GM23248 (cell line): ENCODE measurements around the gene MRTFA. TPM values are rescaled to one million over a fixed set of nuclear protein-coding genes. Genes with fewer than 3 reads are reported as not detected.

Experiments used
- DNase-seq: peaks from one replicate; pipeline ENCODE4 v3.0.0-alpha.2; 2015
- H2AFZ ChIP-seq: fragments of 200-600 bp; sonication (generic); 2 replicates; pipeline ENCODE4 v1.6.1; 2016; ENCODE audit warnings: antibody characterized with exemption
- H3F3A ChIP-seq: fragments of 200-600 bp; sonication (generic); 2 replicates; pipeline ENCODE4 v1.6.1; 2016; ENCODE audit warnings: mild to moderate bottlenecking, antibody characterized with exemption, mixed run types; ENCODE audit not compliant: insufficient read depth
- H3K27ac ChIP-seq: fragments of 200-600 bp; sonication (generic); 2 replicates; pipeline ENCODE4 v1.5.1; 2016; ENCODE audit warnings: mild to moderate bottlenecking
- H3K27me3 ChIP-seq: fragments of 200-600 bp; sonication (generic); replicated peaks from 2 replicates; pipeline ENCODE4 v1.6.1; 2016; ENCODE audit warnings: mild to moderate bottlenecking; ENCODE audit not compliant: insufficient read depth
- H3K36me3 ChIP-seq: fragments of 200-600 bp; sonication (generic); 2 replicates; pipeline ENCODE4 v1.6.1; 2016; ENCODE audit warnings: low read depth, mild to moderate bottlenecking
- H3K4me1 ChIP-seq: fragments of 200-600 bp; sonication (generic); 2 replicates; pipeline ENCODE4 v1.6.1; 2016; ENCODE audit warnings: mild to moderate bottlenecking; ENCODE audit not compliant: insufficient read depth
- H3K4me2 ChIP-seq: fragments of 200-600 bp; sonication (generic); one replicate; pipeline ENCODE4 v1.6.1; 2016; ENCODE audit warnings: mild to moderate bottlenecking; ENCODE audit not compliant: unreplicated experiment
- H3K4me3 ChIP-seq: fragments of 200-600 bp; sonication (generic); 2 replicates; pipeline ENCODE4 v1.5.1; 2016; ENCODE audit warnings: mild to moderate bottlenecking
- H3K79me2 ChIP-seq: fragments of 200-600 bp; sonication (generic); 2 replicates; pipeline ENCODE4 v1.6.1; 2016; ENCODE audit warnings: mild to moderate bottlenecking; ENCODE audit not compliant: insufficient read depth
- H3K9ac ChIP-seq: fragments of 200-600 bp; sonication (generic); 2 replicates; pipeline ENCODE4 v1.6.1; 2016; ENCODE audit warnings: mild to moderate bottlenecking
- H3K9me2 ChIP-seq: fragments of 200-600 bp; sonication (generic); 2 replicates; pipeline ENCODE4 v1.6.1; 2016; ENCODE audit warnings: mixed run types, mild to moderate bottlenecking, moderate library complexity; ENCODE audit not compliant: insufficient read depth
- H3K9me3 ChIP-seq: fragments of 200-600 bp; sonication (generic); one replicate; pipeline ENCODE4 v1.6.1; 2017; ENCODE audit warnings: low read depth
- H4K20me1 ChIP-seq: fragments of 200-600 bp; sonication (generic); 2 replicates; pipeline ENCODE4 v1.6.0; 2016; ENCODE audit not compliant: insufficient read depth
- EZH2 ChIP-seq: fragments of 200-600 bp; sonication (generic); IDR thresholded peaks from 2 replicates; pipeline ENCODE4 v1.6.1; 2018; ENCODE audit warnings: antibody characterized with exemption, mild to moderate bottlenecking; ENCODE audit not compliant: insufficient read depth, poor library complexity, severe bottlenecking
- EZH2phosphoT487 ChIP-seq: fragments of 200-600 bp; sonication (generic); IDR thresholded peaks from 2 replicates; pipeline ENCODE4 v1.6.1; 2018; ENCODE audit warnings: antibody characterized with exemption, moderate library complexity, mild to moderate bottlenecking, low read depth; ENCODE audit not compliant: insufficient read depth
- WGBS, 2 experiments: methylation state at CpG; one replicate each; pipeline ENCODE4 v1.1.6; 2015 to 2017; ENCODE audit warnings: low lambda C conversion rate in 2 of 2, low coverage in 1 of 2; ENCODE audit errors: missing lambda C conversion rate in 2 of 2; 5-methylcytosine and 5-hydroxymethylcytosine counted together
- in situ Hi-C: fragments of 300-500 bp; cut with MboI; formaldehyde crosslinking; loops from 2 replicates; pipeline ENCODE4 v1.15.0; 2020
- polyA plus RNA-seq: library from polyadenylated mRNA; unstranded; fragments of >200 nt; fragmentation: Nextera tagmentation; extraction: Ambion mirVana; gene quantifications from 2 replicates; pipeline ENCODE4 v1.2.1, GENCODE V29; 2016
- total RNA-seq: library from RNA; depleted of rRNA; stranded (reverse); fragments of >200 nt; shearing (Covaris generic); gene quantifications from 2 replicates; pipeline ENCODE4 v1.2.3, GENCODE V29; 2014

Gene MRTFA
- total and polyA plus RNA-seq, 2 experiments from 2014 or later = 24.2 to 49.2 TPM

GRCh38 chr22:40668611-40669411 is 32.3 kb upstream of the MRTFA start:
- Histone ChIP-seq H3F3A (peaks cover 30% of the 10 kb centered on the region), H3K9ac (no peak overlapping the region), H3K9me3 (no peaks in the 10 kb centered on the region), H3K27ac (peak overlapping the region; percentile 42), H3K36me3 (no peaks in the 10 kb centered on the region), H3K4me1 (peaks cover 38% of the 10 kb centered on the region), H3K4me3 (no peak overlapping the region), H4K20me1 (no peaks in the 10 kb centered on the region), H3K79me2 (no peaks in the 10 kb centered on the region), H2AFZ (peak overlapping the region; percentile 47), H3K9me2 (no peaks in the 10 kb centered on the region), H3K4me2 (peak overlapping the region; percentile 8), H3K27me3 (no peaks in the 10 kb centered on the region)
- in situ Hi-C loops = no loop called here
- TF ChIP-seq EZH2 (no peak), EZH2phosphoT487 (no peak)
- 66 to 71% methylated on average over 11 of the region's 11 CpGs for WGBS, 2 experiments
- peak; percentile 89 for DNase-seq

- Histone ChIP-seq H3K4me1 (peaks cover 43% of the 10 kb centered on the region), H4K20me1 (no peaks in the 10 kb centered on the region), H3K4me2 (peak overlapping the region; percentile 47), H3K27me3 (no peaks in the 10 kb centered on the region), H3K9me3 (no peaks in the 10 kb centered on the region), H3K4me3 (no peak overlapping the region), H3K79me2 (no peaks in the 10 kb centered on the region), H2AFZ (peak overlapping the region; percentile 25; the same call in 1 of the 2 replicates), H3K36me3 (no peaks in the 10 kb centered on the region), H3K9ac (0 out of 2 replicates have a peak overlapping the region, but pooled peaks have one; percentile 65), H3F3A (peaks cover 32% of the 10 kb centered on the region), H3K9me2 (no peaks in the 10 kb centered on the region), H3K27ac (peak overlapping the region; percentile 89)
- peak; percentile 55 for DNase-seq
- no peak for TF ChIP-seq EZH2phosphoT487
- no peak for TF ChIP-seq EZH2
- 16 to 21% methylated on average over 7 of the region's 7 CpGs for WGBS, 2 experiments
- in situ Hi-C loops = no loop called here
These were observed 29.8 kb upstream of the MRTFA start for GRCh38 chr22:40666151-40666848.

DNA sequence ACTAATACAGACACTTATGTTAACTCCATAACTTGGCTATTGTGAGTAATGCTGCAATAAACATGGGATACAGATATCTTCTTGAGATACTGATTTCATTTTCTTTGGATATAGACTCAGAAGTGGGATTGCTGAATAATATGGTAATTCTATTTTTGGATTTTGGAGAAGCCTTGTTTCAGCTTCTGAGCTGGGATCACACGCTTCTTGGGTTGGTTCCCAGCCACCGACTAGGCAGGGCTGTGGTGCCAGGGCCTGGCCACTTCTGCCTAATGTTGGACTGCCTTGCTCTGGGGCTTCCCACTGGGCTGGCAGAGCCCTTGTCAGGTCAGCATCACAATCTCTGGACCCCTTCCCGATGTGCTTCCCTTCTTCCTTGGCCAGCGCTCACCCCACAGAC is 28.8 kb upstream of the MRTFA start:
- Histone ChIP-seq H3K79me2 (no peaks in the 10 kb centered on the region), H3K9me3 (no peaks in the 10 kb centered on the region), H3F3A (peaks cover 32% of the 10 kb centered on the region), H3K9ac (peak overlapping the region; percentile 65), H4K20me1 (no peaks in the 10 kb centered on the region), H3K4me2 (peak overlapping the region; percentile 47), H3K27me3 (no peaks in the 10 kb centered on the region), H3K4me3 (no peak overlapping the region), H3K4me1 (peaks cover 43% of the 10 kb centered on the region), H2AFZ (peak overlapping the region; percentile 25), H3K9me2 (no peaks in the 10 kb centered on the region), H3K27ac (peak overlapping the region; percentile 89), H3K36me3 (no peaks in the 10 kb centered on the region)
- DNase-seq = peak; percentile 86
- no peak for TF ChIP-seq EZH2
- no peak for TF ChIP-seq EZH2phosphoT487
- in situ Hi-C loops = no loop called here
- 2 to 5% methylated on average over 4 of the region's 4 CpGs for WGBS, 2 experiments

- H3K27me3 ChIP-seq = no peaks in the 10 kb centered on the region
- H3F3A ChIP-seq = peaks cover 25% of the 10 kb centered on the region
- in situ Hi-C loops = no loop called here
- H2AFZ ChIP-seq = no peak overlapping the region
- no peaks in the 10 kb centered on the region for H4K20me1 ChIP-seq
- no peak overlapping the region for H3K4me2 ChIP-seq
- H3K4me3 ChIP-seq = no peak overlapping the region
- 76 to 77% methylated on average over 7 of the region's 7 CpGs for WGBS, 2 experiments
- H3K4me1 ChIP-seq = peaks cover 27% of the 10 kb centered on the region
- H3K36me3 ChIP-seq = no peaks in the 10 kb centered on the region
- peak; percentile 21 for DNase-seq
- TF ChIP-seq EZH2 = no peak
- no peak for TF ChIP-seq EZH2phosphoT487
- no peaks in the 10 kb centered on the region for H3K9me3 ChIP-seq
- no peak overlapping the region for H3K9ac ChIP-seq
- no peak overlapping the region for H3K27ac ChIP-seq
- H3K79me2 ChIP-seq = no peaks in the 10 kb centered on the region
- H3K9me2 ChIP-seq = no peaks in the 10 kb centered on the region
These were observed 25.2 kb upstream of the MRTFA start for GRCh38 chr22:40661671-40662070.
